ENCODE data around the gene MYO1E.
"Not testable (repeated sequence)": the region's sequence is repeated elsewhere in the genome, so short reads cannot be mapped to it uniquely, and the experiment has no call there.

Gene MYO1E

GRCh38 chr15:59152694-59153450 is 219.8 kb downstream of the MYO1E start:
- no peak overlapping the region for H3K4me3 ChIP-seq (replicated peaks; ENCODE audit: low read depth, low read length)
- no peak for DNase-seq (ENCODE audit: low read depth)
- no peak for TF ChIP-seq CTCF (IDR thresholded peaks at IDR 0.05; ENCODE audit: low read length, missing control alignments)

DNA sequence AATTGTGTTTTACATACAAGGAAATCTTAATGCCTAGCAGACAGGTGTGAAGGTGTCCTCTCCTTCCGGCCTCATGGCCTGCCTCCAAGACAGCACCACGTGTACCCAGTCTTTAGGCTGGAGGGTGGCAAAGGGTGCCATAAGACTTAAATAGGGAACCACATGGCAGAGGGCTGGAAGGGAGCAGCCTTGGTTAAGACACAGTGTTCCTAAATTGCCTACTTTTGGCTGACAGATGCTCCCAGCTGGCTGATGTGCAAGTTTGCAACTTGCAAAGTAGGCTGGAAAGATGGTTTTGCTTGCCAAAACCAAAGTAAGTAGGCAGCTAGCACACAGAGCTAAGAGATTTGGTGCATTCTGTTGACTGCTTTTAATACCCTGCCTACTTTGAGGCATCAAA is 222.5 kb downstream of the MYO1E start:
- DNase-seq (ENCODE audit: low read depth): no peak
- TF ChIP-seq CTCF (IDR thresholded peaks at IDR 0.05; ENCODE audit: low read length, missing control alignments): no peak
- H3K4me3 ChIP-seq (replicated peaks; ENCODE audit: low read depth, low read length): no peak overlapping the region

DNA sequence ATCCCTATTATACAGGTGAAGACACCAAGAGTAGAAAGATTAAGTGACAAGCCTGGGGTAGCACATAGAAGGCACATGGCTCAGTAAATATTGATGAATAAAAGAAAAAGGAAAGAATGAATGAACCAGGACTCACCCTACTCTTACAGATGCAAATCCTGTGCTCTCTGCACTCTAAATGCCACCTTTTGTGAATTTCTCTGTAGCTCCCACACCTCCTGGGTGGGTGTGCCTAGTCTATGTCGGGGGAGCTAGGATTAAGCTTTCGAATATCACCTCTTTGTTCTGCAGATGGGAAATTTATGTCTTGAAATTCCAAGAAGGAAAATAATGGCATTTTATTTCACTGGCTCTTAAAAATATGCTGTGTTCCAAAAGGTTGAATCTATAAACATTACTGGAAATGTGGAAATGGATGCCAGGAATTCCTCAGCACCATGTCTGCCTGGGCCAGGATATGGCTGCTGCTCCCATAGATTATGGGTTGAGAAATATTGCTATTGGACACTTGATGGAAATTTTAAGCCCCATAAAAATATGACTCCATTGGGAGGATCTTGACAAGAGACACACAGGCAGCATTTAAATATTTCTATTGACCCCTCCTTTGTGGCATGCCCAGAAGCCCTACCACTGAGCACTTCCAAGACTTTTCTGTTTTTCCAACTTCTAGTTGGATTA is 224.4 kb downstream of the MYO1E start:
- peak; percentile 43 for DNase-seq (ENCODE audit: low read depth)
- H3K4me3 ChIP-seq (replicated peaks; ENCODE audit: low read depth, low read length): no peak overlapping the region
- no peak for TF ChIP-seq CTCF (IDR thresholded peaks at IDR 0.05; ENCODE audit: low read length, missing control alignments)

GRCh38 chr15:59147666-59148065 is 225.0 kb downstream of the MYO1E start:
- DNase-seq (ENCODE audit: low read depth): no peak

GRCh38 chr15:59144594-59144993 is 228.1 kb downstream of the MYO1E start:
- peak; percentile 27 for TF ChIP-seq CTCF (IDR thresholded peaks at IDR 0.05; ENCODE audit: low read length, missing control alignments)
- not testable (repeated sequence) for H3K4me3 ChIP-seq (replicated peaks; ENCODE audit: low read depth, low read length)
- DNase-seq (ENCODE audit: low read depth): peak; percentile 31

More at GRCh38 chr15:59147666-59148065, 225.0 kb downstream of the MYO1E start:
- H3K4me3 ChIP-seq (replicated peaks; ENCODE audit: low read depth, low read length): no peak overlapping the region
- TF ChIP-seq CTCF (IDR thresholded peaks at IDR 0.05; ENCODE audit: low read length, missing control alignments): no peak

DNA sequence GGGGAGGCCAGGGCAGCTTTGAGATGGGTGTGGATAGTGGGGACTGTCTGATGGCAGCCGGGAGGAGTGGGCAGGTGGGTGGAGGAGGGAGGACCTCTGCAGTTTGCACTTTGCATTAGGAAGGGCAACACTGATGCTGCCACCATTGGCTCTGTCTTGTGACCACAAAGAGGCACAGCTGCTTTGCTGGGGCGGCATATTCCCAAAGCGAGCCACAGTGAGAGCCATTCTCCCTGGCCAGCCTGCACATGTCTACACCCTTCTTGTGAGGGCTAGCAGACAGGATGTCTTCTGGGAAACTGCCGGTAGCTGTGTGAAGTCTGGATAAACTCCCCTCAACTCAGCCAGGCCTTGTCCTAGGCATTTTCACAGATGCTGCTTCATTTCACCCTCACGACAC is 229.4 kb downstream of the MYO1E start:
- no peak for DNase-seq (ENCODE audit: low read depth)
- H3K4me3 ChIP-seq (replicated peaks; ENCODE audit: low read depth, low read length): no peak overlapping the region
- TF ChIP-seq CTCF (IDR thresholded peaks at IDR 0.05; ENCODE audit: low read length, missing control alignments): no peak
